MM.1S (cell line): Measurements from ENCODE around the gene DCHS1.

Experiments used
- DNase-seq: peaks from one replicate; pipeline ENCODE4 v3.0.0-alpha.2; 2015
- H2AFZ ChIP-seq: fragments of 300-600 bp; sonication (generic); 2 replicates; pipeline ENCODE4 v1.6.0; 2016; ENCODE audit warnings: antibody characterized with exemption, low read length
- H3F3A ChIP-seq: fragments of 300-600 bp; sonication (generic); 2 replicates; pipeline ENCODE4 v1.6.1; 2016; ENCODE audit warnings: mild to moderate bottlenecking, antibody characterized with exemption, low read length, moderate library complexity, mixed read lengths; ENCODE audit not compliant: insufficient read depth
- H3K27ac ChIP-seq: fragments of 300-600 bp; sonication (generic); 2 replicates; pipeline ENCODE4 v1.5.1; 2016; ENCODE audit warnings: mild to moderate bottlenecking, low read length
- H3K27me3 ChIP-seq: fragments of 300-600 bp; sonication (generic); replicated peaks from 2 replicates; pipeline ENCODE4 v1.6.0; 2016; ENCODE audit warnings: low read length; ENCODE audit not compliant: insufficient read depth
- H3K36me3 ChIP-seq: fragments of 300-600 bp; sonication (generic); replicated peaks from 2 replicates; pipeline ENCODE4 v1.6.1; 2016; ENCODE audit warnings: mild to moderate bottlenecking, low read length, mixed read lengths; ENCODE audit not compliant: insufficient read depth
- H3K4me1 ChIP-seq: fragments of 300-600 bp; sonication (generic); 2 replicates; pipeline ENCODE4 v1.6.1; 2016; ENCODE audit warnings: low read length, mixed read lengths
- H3K4me2 ChIP-seq: fragments of 300-600 bp; sonication (generic); 2 replicates; pipeline ENCODE4 v1.6.0; 2016; ENCODE audit warnings: low read depth, low read length
- H3K4me3 ChIP-seq: fragments of 300-600 bp; sonication (generic); 2 replicates; pipeline ENCODE4 v1.5.1; 2016; ENCODE audit warnings: low read length, mixed read lengths
- H3K79me2 ChIP-seq: fragments of 300-600 bp; sonication (generic); 2 replicates; pipeline ENCODE4 v1.6.1; 2016; ENCODE audit warnings: mixed run types, low read length, mixed read lengths
- H3K9ac ChIP-seq: fragments of 300-600 bp; sonication (generic); 2 replicates; pipeline ENCODE4 v1.6.1; 2016; ENCODE audit warnings: low read length, mixed read lengths
- H3K9me2 ChIP-seq: fragments of 300-600 bp; sonication (generic); replicated peaks from 2 replicates; pipeline ENCODE4 v1.6.1; 2016; ENCODE audit warnings: mild to moderate bottlenecking, low read length, mixed read lengths; ENCODE audit not compliant: insufficient read depth
- H3K9me3 ChIP-seq: fragments of 300-600 bp; sonication (generic); replicated peaks from 2 replicates; pipeline ENCODE4 v1.6.1; 2016; ENCODE audit warnings: mild to moderate bottlenecking, low read length, mixed read lengths; ENCODE audit not compliant: insufficient read depth
- H4K20me1 ChIP-seq: fragments of 300-600 bp; sonication (generic); 2 replicates; pipeline ENCODE4 v1.6.1; 2016; ENCODE audit warnings: mild to moderate bottlenecking, low read length, moderate library complexity, mixed read lengths; ENCODE audit not compliant: insufficient read depth
- CTCF ChIP-seq: fragments of 300-600 bp; sonication (generic); IDR thresholded peaks from 2 replicates; pipeline ENCODE4 v1.5.1; 2016; ENCODE audit warnings: antibody characterized with exemption, low read length, mixed read lengths
- EZH2 ChIP-seq: fragments of 300-600 bp; sonication (generic); optimal IDR thresholded peaks from 2 replicates; pipeline ENCODE3; 2017; ENCODE audit warnings: low read depth, mild to moderate bottlenecking, antibody characterized with exemption, low read length, mixed read lengths
- EZH2phosphoT487 ChIP-seq: fragments of 300-600 bp; sonication (generic); IDR thresholded peaks from 2 replicates; pipeline ENCODE4 v1.6.1; 2018; ENCODE audit warnings: antibody characterized with exemption, low read length

Gene DCHS1

GRCh38 chr11:6618117-6619003, 37.2 kb downstream of the DCHS1 start:
- H4K20me1 ChIP-seq: no peaks in the 10 kb centered on the region
- H3F3A ChIP-seq: no peaks in the 10 kb centered on the region
- H3K9me3 ChIP-seq: no peaks in the 10 kb centered on the region
- TF ChIP-seq EZH2phosphoT487 (no peak), EZH2 (no peak), CTCF (no peak)
- no peak for DNase-seq
- H3K9ac ChIP-seq: peak overlapping the region; percentile 74
- peak overlapping the region; percentile 78 for H2AFZ ChIP-seq
- H3K4me2 ChIP-seq: peak overlapping the region; percentile 98
- no peaks in the 10 kb centered on the region for H3K36me3 ChIP-seq
- no peaks in the 10 kb centered on the region for H3K9me2 ChIP-seq
- H3K79me2 ChIP-seq: peaks cover 14% of the 10 kb centered on the region
- no peaks in the 10 kb centered on the region for H3K27me3 ChIP-seq
- peak overlapping the region; percentile 77 for H3K4me3 ChIP-seq
- peaks cover 19% of the 10 kb centered on the region; the same call in 1 of the 2 replicates for H3K4me1 ChIP-seq
- no peak overlapping the region for H3K27ac ChIP-seq

- Histone ChIP-seq H3K36me3 (no peaks in the 10 kb centered on the region), H2AFZ (no peak overlapping the region), H4K20me1 (no peaks in the 10 kb centered on the region), H3K9ac (no peak overlapping the region), H3K4me1 (peaks cover 18% of the 10 kb centered on the region; the same call in 1 of the 2 replicates), H3K4me2 (no peak overlapping the region), H3K27ac (no peak overlapping the region), H3K4me3 (no peak overlapping the region), H3K9me3 (no peaks in the 10 kb centered on the region), H3K79me2 (peaks cover 14% of the 10 kb centered on the region), H3K27me3 (no peaks in the 10 kb centered on the region), H3K9me2 (no peaks in the 10 kb centered on the region), H3F3A (peaks cover 8% of the 10 kb centered on the region)
- no peak for DNase-seq
- no peak for TF ChIP-seq EZH2phosphoT487
Measured at GRCh38 chr11:6617315-6617781, 38.3 kb downstream of the DCHS1 start.

GRCh38 chr11:6616596-6617250, 38.9 kb downstream of the DCHS1 start:
- H3K4me1 ChIP-seq: 0 out of 2 replicates have a peak, but pooled peaks cover 12% of the 10 kb centered on the region
- no peak overlapping the region for H3K4me3 ChIP-seq
- no peaks in the 10 kb centered on the region for H3K9me2 ChIP-seq
- H3K27ac ChIP-seq: no peak overlapping the region
- no peak for TF ChIP-seq EZH2phosphoT487
- no peak for TF ChIP-seq CTCF
- TF ChIP-seq EZH2: no peak
- H3K4me2 ChIP-seq: no peak overlapping the region
- no peaks in the 10 kb centered on the region for H3K9me3 ChIP-seq
- DNase-seq: no peak
- peaks cover 15% of the 10 kb centered on the region for H3K79me2 ChIP-seq
- no peak overlapping the region for H2AFZ ChIP-seq
- H3K36me3 ChIP-seq: no peaks in the 10 kb centered on the region
- H3K9ac ChIP-seq: no peak overlapping the region
- H4K20me1 ChIP-seq: no peaks in the 10 kb centered on the region
- H3F3A ChIP-seq: peaks cover 11% of the 10 kb centered on the region
- no peaks in the 10 kb centered on the region for H3K27me3 ChIP-seq
